ENCODE data around the gene PPFIA2.
"Not testable (repeated sequence)": the region's sequence is repeated elsewhere in the genome, so short reads cannot be mapped to it uniquely, and the experiment has no call there.

PPFIA2 gene

GRCh38 chr12:81255456-81255855 is 503.7 kb downstream of the PPFIA2 start:
- no peak for DNase-seq

GRCh38 chr12:81253360-81253759 is 505.8 kb downstream of the PPFIA2 start:
- no peak for DNase-seq

- DNase-seq, result no peak
Observed at GRCh38 chr12:81252228-81252627, 506.9 kb downstream of the PPFIA2 start.

- no peak for DNase-seq
Observed at GRCh38 chr12:81249976-81250375, 509.2 kb downstream of the PPFIA2 start.

GRCh38 chr12:81245907-81246570 is 513.1 kb downstream of the PPFIA2 start:
- no peak for DNase-seq

GRCh38 chr12:81245458-81245857 is 513.7 kb downstream of the PPFIA2 start:
- DNase-seq, result no peak

- DNase-seq, result no peak
Observed at GRCh38 chr12:81231574-81232368, 527.4 kb downstream of the PPFIA2 start.

GRCh38 chr12:81229759-81230158 is 529.4 kb downstream of the PPFIA2 start:
- DNase-seq, result no peak

GRCh38 chr12:81224626-81225025 is 534.5 kb downstream of the PPFIA2 start:
- DNase-seq, result no peak

- no peak for DNase-seq
Observed at GRCh38 chr12:81222846-81223592, 536.1 kb downstream of the PPFIA2 start.

GRCh38 chr12:81221681-81222080 is 537.5 kb downstream of the PPFIA2 start:
- DNase-seq, result no peak

- DNase-seq, result no peak
Observed at GRCh38 chr12:81216739-81217138, 542.4 kb downstream of the PPFIA2 start.

- DNase-seq, result no peak
Observed at GRCh38 chr12:81212996-81213696, 546.0 kb downstream of the PPFIA2 start.

GRCh38 chr12:81211306-81211705 is 547.8 kb downstream of the PPFIA2 start:
- no peak for DNase-seq

- DNase-seq, result not testable (repeated sequence)
Observed at GRCh38 chr12:81209772-81210225, 549.4 kb downstream of the PPFIA2 start.

- no peak for DNase-seq
Observed at GRCh38 chr12:81209012-81209411, 550.1 kb downstream of the PPFIA2 start.

- no peak for DNase-seq
Observed at GRCh38 chr12:81208187-81208911, 550.8 kb downstream of the PPFIA2 start.
